ENCODE data around the gene ARHGEF37.
A peak's percentile ranks its signal among the peaks of the same experiment; 100 is the strongest.

ARHGEF37 gene

DNA sequence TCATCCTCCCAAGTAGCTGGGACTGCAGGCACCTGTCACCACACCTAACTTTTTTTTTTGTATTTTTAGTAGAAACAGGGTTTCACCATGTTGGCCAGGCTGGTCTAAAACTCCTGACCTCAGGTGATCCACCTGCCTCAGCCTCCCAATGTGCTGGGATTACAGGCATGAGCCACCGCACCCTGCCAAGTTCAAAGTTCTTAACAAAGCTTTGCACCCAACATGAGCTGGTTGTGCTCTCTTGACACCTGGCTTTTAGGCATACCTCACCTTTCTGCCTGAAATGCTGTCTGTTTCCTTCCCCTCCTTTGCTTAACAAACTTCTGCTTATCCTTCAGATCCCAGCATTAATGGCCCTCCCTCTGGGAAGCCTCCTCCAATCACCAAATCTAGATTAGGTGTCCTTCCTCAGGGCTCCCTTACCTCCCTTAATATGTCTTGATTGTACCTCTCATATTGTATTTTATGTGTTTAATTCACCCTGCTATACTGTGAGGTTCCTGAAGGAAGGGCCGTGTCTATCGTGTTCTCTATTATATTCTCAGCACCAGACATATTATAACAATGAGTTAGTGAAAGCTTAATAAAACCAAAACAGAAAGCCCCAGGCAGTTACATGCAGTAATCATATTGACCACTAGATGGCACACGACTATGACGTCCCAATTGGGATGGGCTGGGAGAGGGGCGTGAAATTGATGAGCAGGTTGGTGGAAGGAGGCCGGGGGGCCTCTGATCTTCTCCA lies 86.0 kb downstream of the ARHGEF37 start:
- TF ChIP-seq RAD21 (IDR thresholded peaks at IDR 0.05; ENCODE audit: low read depth): peak; percentile 75
- TF ChIP-seq CREB1 (IDR thresholded peaks at IDR 0.05; ENCODE audit: low read depth): no peak
- no peak for TF ChIP-seq ZBTB7A (IDR thresholded peaks at IDR 0.05; ENCODE audit: low read depth)

DNA sequence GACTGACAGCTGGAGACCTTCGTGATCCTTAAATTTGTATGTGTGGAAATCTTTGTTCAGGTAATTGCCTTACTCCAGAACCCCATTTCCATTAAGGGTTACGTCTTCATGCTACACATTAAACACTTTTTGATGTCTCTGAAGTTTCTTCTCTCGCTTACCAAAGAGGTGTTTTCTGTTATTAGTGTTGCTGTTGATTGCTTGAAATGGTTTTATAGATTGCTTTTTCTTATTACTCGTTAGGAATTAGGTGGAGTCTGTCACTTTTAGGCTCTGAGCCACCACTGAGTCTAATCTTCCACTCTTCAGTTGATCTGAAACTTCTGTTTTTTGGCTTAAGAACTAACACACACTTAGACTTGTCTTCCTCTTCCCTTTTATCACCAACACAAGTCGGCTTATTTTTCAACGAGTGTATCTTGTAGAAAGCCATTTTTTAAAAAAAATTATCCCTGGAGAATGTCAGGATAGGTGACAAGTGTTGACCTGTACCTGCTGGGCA lies 86.6 kb downstream of the ARHGEF37 start:
- no peak for TF ChIP-seq EGR1 (IDR thresholded peaks at IDR 0.05)
- no peak for TF ChIP-seq REST (IDR thresholded peaks at IDR 0.05; ENCODE audit: low read depth)
- TF ChIP-seq FOXM1 (IDR thresholded peaks at IDR 0.05; ENCODE audit: borderline replicate concordance, low read depth): no peak
- no peak for TF ChIP-seq TAF1 (IDR thresholded peaks at IDR 0.05; ENCODE audit: low read depth)
- TF ChIP-seq YY1 (IDR thresholded peaks at IDR 0.05; ENCODE audit: low read depth): no peak
- no peak for TF ChIP-seq MAX (IDR thresholded peaks at IDR 0.05)
- no peak for TF ChIP-seq ZBTB7A (IDR thresholded peaks at IDR 0.05; ENCODE audit: low read depth)
- TF ChIP-seq USF1 (IDR thresholded peaks at IDR 0.05): no peak
- TF ChIP-seq CREB1 (IDR thresholded peaks at IDR 0.05; ENCODE audit: low read depth): no peak
- no peak for TF ChIP-seq EP300 (IDR thresholded peaks at IDR 0.05; ENCODE audit: borderline replicate concordance)
- no peak for TF ChIP-seq TEAD4 (IDR thresholded peaks at IDR 0.05)
- no peak for TF ChIP-seq RAD21 (IDR thresholded peaks at IDR 0.05; ENCODE audit: low read depth)
- TF ChIP-seq NFIC (IDR thresholded peaks at IDR 0.05): no peak
- no peak for TF ChIP-seq TCF12 (IDR thresholded peaks at IDR 0.05; ENCODE audit: low read depth)

DNA sequence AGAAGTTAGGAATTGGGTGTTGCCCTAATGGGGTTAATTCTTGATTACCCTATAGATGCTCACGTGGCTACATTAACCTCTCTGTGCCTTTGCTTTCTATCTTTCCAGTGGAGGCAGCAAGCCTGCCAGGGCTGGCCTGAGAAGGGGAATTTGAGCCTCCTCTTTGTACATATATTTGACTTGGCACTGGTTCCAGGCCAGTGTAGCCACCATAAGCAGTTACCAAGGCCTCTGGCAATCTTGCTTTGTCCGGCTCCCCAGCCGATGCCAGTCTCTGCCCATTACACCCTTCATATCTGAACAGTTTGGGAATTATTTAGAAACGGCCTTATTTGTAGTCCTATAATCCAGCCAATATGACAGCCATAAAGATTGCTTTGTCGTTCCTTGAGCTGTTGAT lies 90.2 kb downstream of the ARHGEF37 start:
- TF ChIP-seq TCF12 (IDR thresholded peaks at IDR 0.05; ENCODE audit: low read depth) (no peak), TAF1 (IDR thresholded peaks at IDR 0.05; ENCODE audit: low read depth) (no peak), USF1 (IDR thresholded peaks at IDR 0.05) (no peak), CREB1 (IDR thresholded peaks at IDR 0.05; ENCODE audit: low read depth) (no peak), FOXM1 (IDR thresholded peaks at IDR 0.05; ENCODE audit: borderline replicate concordance, low read depth) (no peak), EP300 (IDR thresholded peaks at IDR 0.05; ENCODE audit: borderline replicate concordance) (no peak), NFIC (IDR thresholded peaks at IDR 0.05) (no peak), ZBTB7A (IDR thresholded peaks at IDR 0.05; ENCODE audit: low read depth) (no peak), CEBPB (IDR thresholded peaks at IDR 0.05) (no peak), EGR1 (IDR thresholded peaks at IDR 0.05) (no peak), TEAD4 (IDR thresholded peaks at IDR 0.05) (no peak), REST (IDR thresholded peaks at IDR 0.05; ENCODE audit: low read depth) (no peak), MAX (IDR thresholded peaks at IDR 0.05) (no peak)

DNA sequence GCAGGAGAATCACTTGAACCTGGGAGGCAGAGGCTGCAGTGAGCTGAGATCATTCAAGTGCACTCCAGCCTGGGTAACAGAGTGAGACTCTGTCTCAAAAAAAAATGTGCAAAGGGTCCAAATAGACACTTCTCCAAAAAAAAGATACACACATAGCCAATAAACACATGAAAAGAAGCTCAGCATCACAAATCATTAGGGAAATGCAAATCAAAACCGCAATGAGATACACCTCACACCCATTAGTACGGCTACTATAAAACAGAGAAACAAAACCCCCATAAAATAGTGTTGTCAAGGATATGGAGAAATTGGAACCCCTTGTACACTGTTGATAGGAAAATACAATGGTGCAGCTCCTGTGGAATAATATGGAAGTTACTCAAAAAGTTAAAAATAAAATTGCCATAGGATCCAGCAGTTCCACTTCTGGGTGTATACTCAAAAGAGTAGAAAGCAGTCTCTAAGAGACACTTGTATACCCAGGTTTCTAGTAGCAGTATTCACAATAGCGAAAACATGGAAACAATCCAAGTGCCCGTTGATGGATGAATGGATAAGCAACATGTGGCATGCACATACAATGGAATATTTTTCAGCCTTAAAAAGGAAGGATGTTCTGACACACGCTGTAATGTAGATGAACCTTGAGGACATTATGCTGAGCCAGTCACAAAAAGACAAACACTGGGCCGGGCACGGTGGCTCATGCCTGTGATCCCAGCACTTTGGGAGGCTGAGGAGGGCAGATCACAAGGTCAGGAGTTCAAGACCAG lies 91.6 kb downstream of the ARHGEF37 start:
- no peak for TF ChIP-seq FOXM1 (IDR thresholded peaks at IDR 0.05; ENCODE audit: borderline replicate concordance, low read depth)
- TF ChIP-seq NFIC (IDR thresholded peaks at IDR 0.05): peak; percentile 38; the same call in 1 of the 2 replicates

GRCh38 chr5:149674686-149675085 lies 93.4 kb downstream of the ARHGEF37 start:
- TF ChIP-seq TAF1 (IDR thresholded peaks at IDR 0.05; ENCODE audit: low read depth): no peak
- no peak for TF ChIP-seq EGR1 (IDR thresholded peaks at IDR 0.05)
- no peak for TF ChIP-seq EP300 (IDR thresholded peaks at IDR 0.05; ENCODE audit: borderline replicate concordance)
- no peak for TF ChIP-seq YY1 (IDR thresholded peaks at IDR 0.05; ENCODE audit: low read depth)
- TF ChIP-seq RAD21 (IDR thresholded peaks at IDR 0.05; ENCODE audit: low read depth): no peak
- TF ChIP-seq CEBPB (IDR thresholded peaks at IDR 0.05): no peak
- no peak for TF ChIP-seq FOXM1 (IDR thresholded peaks at IDR 0.05; ENCODE audit: borderline replicate concordance, low read depth)
- no peak for TF ChIP-seq NFIC (IDR thresholded peaks at IDR 0.05)
- no peak for TF ChIP-seq CREB1 (IDR thresholded peaks at IDR 0.05; ENCODE audit: low read depth)
- TF ChIP-seq TCF12 (IDR thresholded peaks at IDR 0.05; ENCODE audit: low read depth): no peak
- TF ChIP-seq USF1 (IDR thresholded peaks at IDR 0.05): no peak
- TF ChIP-seq MAX (IDR thresholded peaks at IDR 0.05): no peak
- TF ChIP-seq REST (IDR thresholded peaks at IDR 0.05; ENCODE audit: low read depth): no peak
- no peak for TF ChIP-seq TEAD4 (IDR thresholded peaks at IDR 0.05)
- TF ChIP-seq ZBTB7A (IDR thresholded peaks at IDR 0.05; ENCODE audit: low read depth): no peak

All from Ishikawa (cell line).